PFSK-1 (cell line): ENCODE data around the gene MMP3.

Source experiments
- FOXP2 ChIP-seq: optimal IDR thresholded peaks from 2 replicates; pipeline ENCODE3; 2011; ENCODE audit warnings: borderline replicate concordance, control low read depth, inconsistent platforms; ENCODE audit not compliant: insufficient read depth; ENCODE audit errors: extremely low read length, extremely low read depth
- POLR2AphosphoS5 ChIP-seq: IDR thresholded peaks from 2 replicates; pipeline ENCODE4 v1.6.1; 2012; ENCODE audit warnings: low read depth, mild to moderate bottlenecking, control low read depth, low read length, moderate library complexity
- SIN3A ChIP-seq: IDR thresholded peaks from 2 replicates; pipeline ENCODE4 v1.6.1; 2012; ENCODE audit warnings: mild to moderate bottlenecking, low read length, moderate library complexity, borderline replicate concordance; ENCODE audit not compliant: insufficient read depth
- TAF1 ChIP-seq: IDR thresholded peaks from 2 replicates; pipeline ENCODE4 v1.6.1; 2012; ENCODE audit warnings: low read length, control low read depth, borderline replicate concordance; ENCODE audit not compliant: insufficient read depth
- TF ChIP-seq, protein P1 (sequence below), 2 experiments: IDR thresholded peaks; 2 replicates each; pipeline versions ENCODE4 v1.6.1 to v1.8.0; 2011 to 2012; ENCODE audit warnings: low read depth in 2 of 2, low read length in 2 of 2, control low read depth in 1 of 2, inconsistent platforms in 1 of 2, mild to moderate bottlenecking in 1 of 2, moderate library complexity in 1 of 2; ENCODE audit not compliant: insufficient read depth in 1 of 2

Gene MMP3

DNA sequence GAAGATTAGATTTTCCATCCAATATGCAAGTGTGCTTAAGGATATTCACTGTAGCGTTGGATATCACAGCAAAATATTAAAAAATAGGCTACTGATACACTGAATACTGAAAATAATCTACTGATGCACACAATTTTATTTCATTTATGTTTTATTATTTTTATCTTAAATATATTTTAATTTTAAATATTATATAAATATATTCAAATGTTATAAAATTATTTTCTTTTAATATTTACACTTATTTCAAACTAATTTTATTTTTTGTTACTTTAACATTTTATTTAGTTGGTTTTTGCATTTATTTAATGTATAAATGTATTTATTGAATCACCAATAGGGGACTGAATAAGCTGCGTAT lies 12.3 kb downstream of the MMP3 start:
- TF ChIP-seq POLR2AphosphoS5 (no peak), FOXP2 (no peak), TAF1 (no peak), SIN3A (no peak)
- TF ChIP-seq, protein P1, sequence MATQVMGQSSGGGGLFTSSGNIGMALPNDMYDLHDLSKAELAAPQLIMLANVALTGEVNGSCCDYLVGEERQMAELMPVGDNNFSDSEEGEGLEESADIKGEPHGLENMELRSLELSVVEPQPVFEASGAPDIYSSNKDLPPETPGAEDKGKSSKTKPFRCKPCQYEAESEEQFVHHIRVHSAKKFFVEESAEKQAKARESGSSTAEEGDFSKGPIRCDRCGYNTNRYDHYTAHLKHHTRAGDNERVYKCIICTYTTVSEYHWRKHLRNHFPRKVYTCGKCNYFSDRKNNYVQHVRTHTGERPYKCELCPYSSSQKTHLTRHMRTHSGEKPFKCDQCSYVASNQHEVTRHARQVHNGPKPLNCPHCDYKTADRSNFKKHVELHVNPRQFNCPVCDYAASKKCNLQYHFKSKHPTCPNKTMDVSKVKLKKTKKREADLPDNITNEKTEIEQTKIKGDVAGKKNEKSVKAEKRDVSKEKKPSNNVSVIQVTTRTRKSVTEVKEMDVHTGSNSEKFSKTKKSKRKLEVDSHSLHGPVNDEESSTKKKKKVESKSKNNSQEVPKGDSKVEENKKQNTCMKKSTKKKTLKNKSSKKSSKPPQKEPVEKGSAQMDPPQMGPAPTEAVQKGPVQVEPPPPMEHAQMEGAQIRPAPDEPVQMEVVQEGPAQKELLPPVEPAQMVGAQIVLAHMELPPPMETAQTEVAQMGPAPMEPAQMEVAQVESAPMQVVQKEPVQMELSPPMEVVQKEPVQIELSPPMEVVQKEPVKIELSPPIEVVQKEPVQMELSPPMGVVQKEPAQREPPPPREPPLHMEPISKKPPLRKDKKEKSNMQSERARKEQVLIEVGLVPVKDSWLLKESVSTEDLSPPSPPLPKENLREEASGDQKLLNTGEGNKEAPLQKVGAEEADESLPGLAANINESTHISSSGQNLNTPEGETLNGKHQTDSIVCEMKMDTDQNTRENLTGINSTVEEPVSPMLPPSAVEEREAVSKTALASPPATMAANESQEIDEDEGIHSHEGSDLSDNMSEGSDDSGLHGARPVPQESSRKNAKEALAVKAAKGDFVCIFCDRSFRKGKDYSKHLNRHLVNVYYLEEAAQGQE (IDR thresholded peaks at IDR 0.05; ENCODE audit: insufficient read depth in 1 of 2, low read depth in 2 of 2, low read length in 2 of 2) = no peak

DNA sequence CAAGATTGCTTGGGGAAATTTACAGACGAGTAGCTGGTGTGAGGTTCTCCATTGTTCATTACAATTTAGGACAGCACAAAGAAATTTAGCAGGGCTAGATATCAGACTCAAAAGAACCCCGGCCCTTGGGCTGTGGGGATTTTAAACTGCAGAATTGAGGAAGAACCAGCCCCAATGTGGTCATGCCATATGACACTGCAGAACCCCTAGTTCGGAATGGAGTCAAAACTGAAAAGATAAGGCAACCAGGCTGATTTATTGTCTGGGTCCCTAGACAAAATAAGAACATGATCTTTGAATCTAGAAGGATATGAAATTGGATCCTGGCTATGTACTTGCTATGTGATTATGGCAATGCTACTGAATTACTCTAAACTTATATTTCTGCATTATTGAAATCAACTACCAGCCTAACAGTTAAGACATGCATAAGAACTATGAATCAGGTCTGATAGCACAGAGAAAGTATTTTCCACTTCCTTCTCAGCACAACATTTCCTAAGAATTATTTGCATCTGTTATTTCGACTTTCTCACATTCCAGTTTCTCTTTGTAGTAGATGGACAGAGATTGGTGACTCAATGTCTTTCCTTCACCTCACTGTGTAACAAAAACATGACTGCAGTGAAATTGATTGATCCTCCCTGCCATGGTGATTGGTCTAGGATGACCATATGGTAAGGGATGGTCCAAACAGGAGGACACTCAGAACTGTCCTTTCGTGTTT lies 13.2 kb downstream of the MMP3 start:
- TF ChIP-seq POLR2AphosphoS5 (no peak), FOXP2 (no peak), TAF1 (no peak), SIN3A (no peak)
- TF ChIP-seq, protein P1 (IDR thresholded peaks at IDR 0.05; ENCODE audit: insufficient read depth in 1 of 2, low read depth in 2 of 2, low read length in 2 of 2) = no peak

DNA sequence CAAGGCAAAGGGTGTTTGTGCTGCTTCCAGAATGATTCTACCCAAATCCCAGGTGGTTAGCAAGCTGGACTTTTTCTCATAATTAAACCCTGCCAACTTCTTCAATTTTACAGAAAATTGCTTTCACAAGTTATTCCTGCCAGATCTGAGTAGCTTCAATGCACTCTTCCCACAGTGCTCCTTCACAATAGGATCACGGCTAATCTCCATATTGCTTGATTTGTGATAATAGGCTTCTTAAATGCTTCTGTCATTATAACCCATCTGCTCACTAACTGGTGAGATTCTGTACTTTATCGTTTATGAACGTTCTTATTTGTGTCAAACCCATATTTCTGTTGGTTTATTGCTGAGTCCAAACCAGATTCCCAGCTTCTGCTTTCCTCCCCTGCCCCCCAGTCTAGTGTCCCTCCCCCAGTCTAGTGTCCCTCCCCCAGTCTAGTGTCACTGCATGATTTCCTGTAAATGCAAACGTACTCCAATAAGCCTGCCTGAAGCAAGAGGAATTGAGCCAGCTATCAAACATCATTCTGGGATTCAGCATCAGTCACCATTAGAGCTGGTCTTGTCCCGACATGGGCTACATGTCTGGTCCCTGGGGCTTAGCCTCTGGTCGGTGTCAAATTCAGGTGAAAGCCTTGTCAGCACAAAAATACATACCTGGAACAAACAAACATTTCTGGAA lies 14.0 kb downstream of the MMP3 start:
- TF ChIP-seq SIN3A (no peak), FOXP2 (no peak), POLR2AphosphoS5 (no peak), TAF1 (no peak)
- TF ChIP-seq, protein P1 (IDR thresholded peaks at IDR 0.05; ENCODE audit: insufficient read depth in 1 of 2, low read depth in 2 of 2, low read length in 2 of 2) = no peak

DNA sequence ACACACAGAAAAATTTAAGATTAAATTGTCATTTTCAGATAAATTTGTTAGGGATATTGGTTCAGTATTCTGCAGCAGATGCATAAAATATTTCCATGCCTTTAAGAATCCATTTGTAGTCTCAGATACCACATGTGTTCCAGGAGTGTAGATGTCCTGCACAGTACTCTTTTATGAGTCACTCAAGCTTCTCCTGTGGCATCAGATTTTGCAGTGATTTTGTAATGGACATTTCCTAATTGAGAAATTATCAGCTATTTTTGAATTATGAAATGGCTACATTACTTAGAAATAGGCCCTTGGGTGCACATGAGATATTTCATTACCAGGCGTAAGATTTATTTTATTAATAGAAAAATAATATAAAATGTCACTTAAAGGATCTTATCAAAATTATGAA lies 18.9 kb downstream of the MMP3 start:
- no peak for TF ChIP-seq FOXP2
- TF ChIP-seq, protein P1 (IDR thresholded peaks at IDR 0.05; ENCODE audit: insufficient read depth in 1 of 2, low read depth in 2 of 2, low read length in 2 of 2) = no peak
- TF ChIP-seq POLR2AphosphoS5 = no peak
- no peak for TF ChIP-seq SIN3A
- TF ChIP-seq TAF1 = no peak
